PFSK-1 (cell line): Measurements from ENCODE around the gene CYP1A1.

Experiments used
- FOXP2 ChIP-seq: optimal IDR thresholded peaks from 2 replicates; pipeline ENCODE3; 2011; ENCODE audit warnings: borderline replicate concordance, control low read depth, inconsistent platforms; ENCODE audit not compliant: insufficient read depth; ENCODE audit errors: extremely low read length, extremely low read depth
- POLR2AphosphoS5 ChIP-seq: IDR thresholded peaks from 2 replicates; pipeline ENCODE4 v1.6.1; 2012; ENCODE audit warnings: low read depth, mild to moderate bottlenecking, control low read depth, low read length, moderate library complexity
- SIN3A ChIP-seq: IDR thresholded peaks from 2 replicates; pipeline ENCODE4 v1.6.1; 2012; ENCODE audit warnings: mild to moderate bottlenecking, low read length, moderate library complexity, borderline replicate concordance; ENCODE audit not compliant: insufficient read depth
- TAF1 ChIP-seq: IDR thresholded peaks from 2 replicates; pipeline ENCODE4 v1.6.1; 2012; ENCODE audit warnings: low read length, control low read depth, borderline replicate concordance; ENCODE audit not compliant: insufficient read depth
- TF ChIP-seq, protein P1 (sequence below), 2 experiments: IDR thresholded peaks; 2 replicates each; pipeline versions ENCODE4 v1.6.1 to v1.8.0; 2011 to 2012; ENCODE audit warnings: low read depth in 2 of 2, low read length in 2 of 2, control low read depth in 1 of 2, inconsistent platforms in 1 of 2, mild to moderate bottlenecking in 1 of 2, moderate library complexity in 1 of 2; ENCODE audit not compliant: insufficient read depth in 1 of 2

The CYP1A1 gene

GRCh38 chr15:74769463-74770025, 44.2 kb upstream of the CYP1A1 start:
- TF ChIP-seq, protein P1, sequence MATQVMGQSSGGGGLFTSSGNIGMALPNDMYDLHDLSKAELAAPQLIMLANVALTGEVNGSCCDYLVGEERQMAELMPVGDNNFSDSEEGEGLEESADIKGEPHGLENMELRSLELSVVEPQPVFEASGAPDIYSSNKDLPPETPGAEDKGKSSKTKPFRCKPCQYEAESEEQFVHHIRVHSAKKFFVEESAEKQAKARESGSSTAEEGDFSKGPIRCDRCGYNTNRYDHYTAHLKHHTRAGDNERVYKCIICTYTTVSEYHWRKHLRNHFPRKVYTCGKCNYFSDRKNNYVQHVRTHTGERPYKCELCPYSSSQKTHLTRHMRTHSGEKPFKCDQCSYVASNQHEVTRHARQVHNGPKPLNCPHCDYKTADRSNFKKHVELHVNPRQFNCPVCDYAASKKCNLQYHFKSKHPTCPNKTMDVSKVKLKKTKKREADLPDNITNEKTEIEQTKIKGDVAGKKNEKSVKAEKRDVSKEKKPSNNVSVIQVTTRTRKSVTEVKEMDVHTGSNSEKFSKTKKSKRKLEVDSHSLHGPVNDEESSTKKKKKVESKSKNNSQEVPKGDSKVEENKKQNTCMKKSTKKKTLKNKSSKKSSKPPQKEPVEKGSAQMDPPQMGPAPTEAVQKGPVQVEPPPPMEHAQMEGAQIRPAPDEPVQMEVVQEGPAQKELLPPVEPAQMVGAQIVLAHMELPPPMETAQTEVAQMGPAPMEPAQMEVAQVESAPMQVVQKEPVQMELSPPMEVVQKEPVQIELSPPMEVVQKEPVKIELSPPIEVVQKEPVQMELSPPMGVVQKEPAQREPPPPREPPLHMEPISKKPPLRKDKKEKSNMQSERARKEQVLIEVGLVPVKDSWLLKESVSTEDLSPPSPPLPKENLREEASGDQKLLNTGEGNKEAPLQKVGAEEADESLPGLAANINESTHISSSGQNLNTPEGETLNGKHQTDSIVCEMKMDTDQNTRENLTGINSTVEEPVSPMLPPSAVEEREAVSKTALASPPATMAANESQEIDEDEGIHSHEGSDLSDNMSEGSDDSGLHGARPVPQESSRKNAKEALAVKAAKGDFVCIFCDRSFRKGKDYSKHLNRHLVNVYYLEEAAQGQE (IDR thresholded peaks at IDR 0.05; ENCODE audit: insufficient read depth in 1 of 2, low read depth in 2 of 2, low read length in 2 of 2) = no peak
- TF ChIP-seq FOXP2 (no peak), TAF1 (no peak), POLR2AphosphoS5 (no peak), SIN3A (no peak)

GRCh38 chr15:74768771-74769342, 43.5 kb upstream of the CYP1A1 start:
- TF ChIP-seq FOXP2 (no peak), POLR2AphosphoS5 (no peak), TAF1 (no peak), SIN3A (no peak)

- TF ChIP-seq POLR2AphosphoS5 = no peak
- no peak for TF ChIP-seq SIN3A
- TF ChIP-seq, protein P1 (IDR thresholded peaks at IDR 0.05; ENCODE audit: insufficient read depth in 1 of 2, low read depth in 2 of 2, low read length in 2 of 2) = no peak
- no peak for TF ChIP-seq FOXP2
- TF ChIP-seq TAF1 = no peak
Observed at GRCh38 chr15:74768099-74768770, 42.9 kb upstream of the CYP1A1 start.

- TF ChIP-seq SIN3A (no peak), TAF1 (no peak), FOXP2 (no peak), POLR2AphosphoS5 (no peak)
- TF ChIP-seq, protein P1 (IDR thresholded peaks at IDR 0.05; ENCODE audit: insufficient read depth in 1 of 2, low read depth in 2 of 2, low read length in 2 of 2) = no peak
Observed at GRCh38 chr15:74767167-74768098, 42.1 kb upstream of the CYP1A1 start.

- TF ChIP-seq TAF1 (no peak), SIN3A (no peak), POLR2AphosphoS5 (no peak), FOXP2 (no peak)
- TF ChIP-seq, protein P1 (IDR thresholded peaks at IDR 0.05; ENCODE audit: insufficient read depth in 1 of 2, low read depth in 2 of 2, low read length in 2 of 2) = no peak
Observed at GRCh38 chr15:74763416-74763815, 38.1 kb upstream of the CYP1A1 start.
